A549 (cell line): Measurements from ENCODE around the gene CGB7. TPM values are rescaled to one million over a fixed set of nuclear protein-coding genes. Genes with fewer than 3 reads are reported as not detected.
A peak's percentile ranks its signal among the peaks of the same experiment; 100 is the strongest.

Source experiments
- ATAC-seq, 2 experiments: fragments of 200-7000 bp in 1 of 2; fragments of >200 bp in 1 of 2; cut with Nextera tagmentation in 1 of 2; cut with Tn5 transposase in 1 of 2; 3 replicates each; pipeline versions ENCODE4 v1.8.0 to v1.9.1; 2018 to 2020; ENCODE audit warnings: mild to moderate bottlenecking in 1 of 2, moderate library complexity in 1 of 2
- CTCF ChIA-PET: fragments of 300-600 bp; sonication (Branson Sonifier 250); formaldehyde crosslinking; extraction: SDS; loops from one replicate; lab custom pipeline; 2021; ENCODE audit warnings: antibody characterized with exemption, inconsistent platforms; lab: Yijun Ruan, JAX
- POLR2A ChIA-PET: fragments of 350-600 bp; formaldehyde crosslinking; extraction: SDS; loops from one replicate; lab custom pipeline; 2021; ENCODE audit warnings: antibody characterized with exemption, inconsistent platforms; lab: Yijun Ruan, JAX
- DNase-seq, 2 experiments: peaks; one replicate each; pipeline versions ENCODE4 v3.0.0 to v3.0.0-alpha.2; 2011 to 2016; ENCODE audit warnings: low read depth in 1 of 2, low spot score in 1 of 2
- FAIRE-seq: peaks from 2 replicates; lab custom pipeline; 2011; peaks lifted over from hg19 to GRCh38; lab: Jason Lieb, UNC
- H3K27ac ChIP-seq, 2 experiments: fragments of >200 bp; sonication (Bioruptor Twin); formaldehyde crosslinking; 3 replicates each; pipeline ENCODE4 v1.5.1; 2016 to 2017
- H3K4me1 ChIP-seq: fragments of >200 bp; sonication (Bioruptor Twin); formaldehyde crosslinking; 3 replicates; pipeline ENCODE4 v1.6.1; 2016
- H3K4me2 ChIP-seq: fragments of >200 bp; sonication (Bioruptor Twin); formaldehyde crosslinking; 3 replicates; pipeline ENCODE4 v1.6.1; 2016
- H3K4me3 ChIP-seq: fragments of >200 bp; sonication (Bioruptor Twin); formaldehyde crosslinking; 3 replicates; pipeline ENCODE4 v1.5.1; 2016
- H3K9me3 ChIP-seq: fragments of >200 bp; sonication (Bioruptor Twin); formaldehyde crosslinking; 3 replicates; pipeline ENCODE4 v1.6.1; 2016
- BCL3 ChIP-seq: fragments of >200 bp; sonication (Bioruptor Twin); formaldehyde crosslinking; IDR thresholded peaks from 3 replicates; pipeline ENCODE4 v1.6.1; 2016
- CBX8 ChIP-seq: fragments of 200-600 bp; sonication (generic); IDR thresholded peaks from 2 replicates; pipeline ENCODE4 v1.6.1; 2016
- CEBPB ChIP-seq, 2 experiments: fragments of >200 bp in 1 of 2; sonication (Bioruptor Twin) in 1 of 2; formaldehyde crosslinking in 1 of 2; IDR thresholded peaks; 2 replicates each; pipeline ENCODE4 v1.6.1; 2012 to 2016
- EHF ChIP-seq: fragments of 250-450 bp; sonication (Bioruptor Pico); IDR thresholded peaks from 2 replicates; pipeline ENCODE4 v1.5.0; 2020; ENCODE audit warnings: mild to moderate bottlenecking
- EP300 ChIP-seq, 2 experiments: fragments of >200 bp; sonication (Bioruptor Twin); formaldehyde crosslinking; IDR thresholded peaks; 2 replicates in 1 of 2; 3 replicates in 1 of 2; pipeline ENCODE4 v1.6.1; 2016 to 2017
- ESRRA ChIP-seq: fragments of 150-350 bp; IDR thresholded peaks from 2 replicates; pipeline ENCODE4 v1.6.1; 2014; ENCODE audit warnings: mild to moderate bottlenecking, low read length, borderline replicate concordance
- FOSB ChIP-seq: fragments of 250-450 bp; sonication (Bioruptor Pico); IDR thresholded peaks from 2 replicates; pipeline ENCODE4 v1.5.0; 2020; ENCODE audit warnings: mild to moderate bottlenecking, moderate library complexity
- FOSL2 ChIP-seq, 2 experiments: fragments of 450-650 bp in 1 of 2; fragments of >200 bp in 1 of 2; sonication (Bioruptor Twin) in 1 of 2; formaldehyde crosslinking; IDR thresholded peaks; 2 replicates each; pipeline versions ENCODE4 v1.5.0 to v1.6.1; 2016 to 2020; ENCODE audit warnings: mild to moderate bottlenecking in 1 of 2, moderate library complexity in 1 of 2
- FOXS1 ChIP-seq: fragments of 250-450 bp; sonication (Bioruptor Pico); IDR thresholded peaks from 2 replicates; pipeline ENCODE4 v1.5.0; 2020; ENCODE audit warnings: mild to moderate bottlenecking, moderate library complexity
- GATA3 ChIP-seq: IDR thresholded peaks from 2 replicates; pipeline ENCODE4 v1.6.1; 2012; ENCODE audit warnings: borderline replicate concordance
- HMGXB4 ChIP-seq: fragments of 250-450 bp; sonication (Bioruptor Pico); IDR thresholded peaks from 2 replicates; pipeline ENCODE4 v1.5.0; 2021; ENCODE audit warnings: mild to moderate bottlenecking, moderate library complexity, borderline replicate concordance
- HOXA7 ChIP-seq: fragments of 250-450 bp; sonication (Bioruptor Pico); IDR thresholded peaks from 2 replicates; pipeline ENCODE4 v1.5.0; 2020; ENCODE audit warnings: mild to moderate bottlenecking, moderate library complexity
- HOXB13 ChIP-seq: fragments of 250-450 bp; sonication (Bioruptor Pico); IDR thresholded peaks from 2 replicates; pipeline ENCODE4 v1.5.0; 2020; ENCODE audit warnings: low read depth, mild to moderate bottlenecking, moderate library complexity
- JUN ChIP-seq, 2 experiments: fragments of >200 bp; sonication (Bioruptor Twin); formaldehyde crosslinking; IDR thresholded peaks; 2 replicates in 1 of 2; 3 replicates in 1 of 2; pipeline ENCODE4 v1.6.1; 2016 to 2017
- KDM1A ChIP-seq: fragments of 200-600 bp; sonication (generic); IDR thresholded peaks from 2 replicates; pipeline ENCODE4 v1.6.1; 2016; ENCODE audit warnings: low read depth, mild to moderate bottlenecking
- MAFK ChIP-seq: fragments of 450-650 bp; IDR thresholded peaks from 2 replicates; pipeline ENCODE4 v1.6.1; 2014; ENCODE audit not compliant: partially characterized antibody
- MAZ ChIP-seq: fragments of 150-350 bp; IDR thresholded peaks from 2 replicates; pipeline ENCODE4 v1.6.1; 2014; ENCODE audit warnings: antibody characterized with exemption, low read depth, low read length, borderline replicate concordance
- MYC ChIP-seq: IDR thresholded peaks from 2 replicates; pipeline ENCODE4 v1.6.1; 2012; ENCODE audit warnings: mild to moderate bottlenecking, inconsistent platforms, low read length, improper control_type of control experiment, borderline replicate concordance
- PHF8 ChIP-seq: fragments of 200-600 bp; sonication (generic); IDR thresholded peaks from 2 replicates; pipeline ENCODE4 v1.6.1; 2016; ENCODE audit warnings: low read depth, mild to moderate bottlenecking, antibody characterized with exemption, moderate library complexity, borderline replicate concordance
- POLR2A ChIP-seq: IDR thresholded peaks from 2 replicates; pipeline ENCODE4 v1.6.1; 2012; ENCODE audit warnings: mild to moderate bottlenecking, low read length
- RAD21 ChIP-seq, 2 experiments: fragments of >200 bp in 1 of 2; sonication (Bioruptor Twin) in 1 of 2; formaldehyde crosslinking in 1 of 2; IDR thresholded peaks in 1 of 2; conservative IDR thresholded peaks in 1 of 2; 2 replicates in 1 of 2; 3 replicates in 1 of 2; pipeline ENCODE4 v1.6.1; 2012 to 2018; ENCODE audit warnings: inconsistent platforms in 1 of 2
- REST ChIP-seq: fragments of 200-600 bp; sonication (generic); IDR thresholded peaks from 2 replicates; pipeline ENCODE4 v1.6.1; 2016; ENCODE audit warnings: antibody characterized with exemption, mild to moderate bottlenecking, moderate library complexity
- TP53 ChIP-seq: fragments of 250-450 bp; sonication (Bioruptor Pico); IDR thresholded peaks from 2 replicates; pipeline ENCODE4 v1.5.0; 2021; ENCODE audit warnings: mild to moderate bottlenecking, moderate library complexity
- USF2 ChIP-seq: fragments of 450-650 bp; IDR thresholded peaks from 2 replicates; pipeline ENCODE4 v1.6.1; 2014; ENCODE audit warnings: antibody characterized with exemption
- WGBS: methylation state at CpG from one replicate; pipeline ENCODE4 v1.1.6; 2017; ENCODE audit errors: missing lambda C conversion rate; 5-methylcytosine and 5-hydroxymethylcytosine counted together
- polyA plus RNA-seq, 4 experiments: library from polyadenylated mRNA; depleted of rRNA in 3 of 4; stranded (reverse); fragments of >200 nt; fragmentation: RNase III in 1 of 4; extraction: RNeasy Plus Mini Kit Qiagen cat#74134 plus additional on column Dnase treatment in 1 of 4; gene quantifications; 2 replicates in 3 of 4; 3 replicates in 1 of 4; pipeline ENCODE4 v1.2.3, GENCODE V29; 2011 to 2017
- TF ChIP-seq, protein P1 (sequence below): IDR thresholded peaks from 2 replicates; pipeline ENCODE4 v1.6.1; 2012
- TF ChIP-seq, protein P2 (sequence below): fragments of 250-450 bp; sonication (Bioruptor Pico); IDR thresholded peaks from 2 replicates; pipeline ENCODE4 v1.5.0; 2020; ENCODE audit warnings: low read depth, mild to moderate bottlenecking, moderate library complexity
- TF ChIP-seq, protein P3 (sequence below): IDR thresholded peaks from 2 replicates; pipeline ENCODE4 v1.6.1; 2012
- TF ChIP-seq, protein P4 (sequence below): IDR thresholded peaks from 2 replicates; pipeline ENCODE4 v1.6.1; 2012; ENCODE audit warnings: low read depth, borderline replicate concordance

Gene CGB7
- polyA plus RNA-seq, 2 of the 4 experiments (the other 2 are of a cell fraction) = 0.56 to 0.79 TPM

GRCh38 chr19:49085020-49085867 lies 27.7 kb upstream of the CGB7 start, which contains the start of gene SNRNP70:
Gene SNRNP70, plus strand, starts transcription at chr19:49085451. Its CDS starts 964 bp downstream, at chr19:49086415.
- Histone ChIP-seq H3K4me2 (peak within 1 kb of the TSS; percentile 96), H3K9me3 (no peaks in the 10 kb centered on the region), H3K4me3 (peak within 1 kb of the TSS; percentile 73), H3K4me1 (peaks cover 20% of the 10 kb centered on the region), H3K27ac (peak within 1 kb of the TSS; percentile 88 to 91)
- POLR2A ChIA-PET = no interaction called here
- CTCF ChIA-PET = interaction anchor here (0.7 to 3.9 kb wide), 5 partner anchors 10 to 123 kb away, joined by 3 to 58 read pairs (median 9); no protein-coding TSS in a partner anchor
- ATAC-seq (peak; percentile 94 to 95), DNase-seq (peak; percentile 100), FAIRE-seq (peak; percentile 97)
- 2% methylated on average over 58 of the region's 89 CpGs for WGBS
- TF ChIP-seq HOXB13 (CRISPR knock-in tag) = no peak
- TF ChIP-seq, protein P1, sequence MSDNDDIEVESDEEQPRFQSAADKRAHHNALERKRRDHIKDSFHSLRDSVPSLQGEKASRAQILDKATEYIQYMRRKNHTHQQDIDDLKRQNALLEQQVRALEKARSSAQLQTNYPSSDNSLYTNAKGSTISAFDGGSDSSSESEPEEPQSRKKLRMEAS = peak; percentile 96
- TF ChIP-seq MAZ = no peak
- TF ChIP-seq FOSB = no peak
- peak; percentile 92 for TF ChIP-seq TP53
- no peak for TF ChIP-seq ESRRA
- TF ChIP-seq MAFK = no peak
- peak; percentile 99 for TF ChIP-seq PHF8
- TF ChIP-seq MYC = peak; percentile 57; the same call in 1 of the 2 replicates
- TF ChIP-seq CEBPB (IDR thresholded peaks at IDR 0.05) = peak in 1 of 2 experiments; percentile 25; a peak in 1 of 4 replicates
- no peak for TF ChIP-seq EP300 (IDR thresholded peaks at IDR 0.05)
- TF ChIP-seq, protein P2, sequence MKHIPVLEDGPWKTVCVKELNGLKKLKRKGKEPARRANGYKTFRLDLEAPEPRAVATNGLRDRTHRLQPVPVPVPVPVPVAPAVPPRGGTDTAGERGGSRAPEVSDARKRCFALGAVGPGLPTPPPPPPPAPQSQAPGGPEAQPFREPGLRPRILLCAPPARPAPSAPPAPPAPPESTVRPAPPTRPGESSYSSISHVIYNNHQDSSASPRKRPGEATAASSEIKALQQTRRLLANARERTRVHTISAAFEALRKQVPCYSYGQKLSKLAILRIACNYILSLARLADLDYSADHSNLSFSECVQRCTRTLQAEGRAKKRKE (CRISPR knock-in tag) = peak; percentile 47; the same call in 1 of the 2 replicates
- peak; percentile 97 for TF ChIP-seq BCL3
- TF ChIP-seq RAD21 (conservative IDR thresholded peaks at IDR 0.05 in 1 of 2, IDR thresholded peaks at IDR 0.05 in 1 of 2) = no peak
- TF ChIP-seq GATA3 = peak; percentile 44; the same call in 1 of the 2 replicates
- TF ChIP-seq KDM1A = no peak
- TF ChIP-seq, protein P3, sequence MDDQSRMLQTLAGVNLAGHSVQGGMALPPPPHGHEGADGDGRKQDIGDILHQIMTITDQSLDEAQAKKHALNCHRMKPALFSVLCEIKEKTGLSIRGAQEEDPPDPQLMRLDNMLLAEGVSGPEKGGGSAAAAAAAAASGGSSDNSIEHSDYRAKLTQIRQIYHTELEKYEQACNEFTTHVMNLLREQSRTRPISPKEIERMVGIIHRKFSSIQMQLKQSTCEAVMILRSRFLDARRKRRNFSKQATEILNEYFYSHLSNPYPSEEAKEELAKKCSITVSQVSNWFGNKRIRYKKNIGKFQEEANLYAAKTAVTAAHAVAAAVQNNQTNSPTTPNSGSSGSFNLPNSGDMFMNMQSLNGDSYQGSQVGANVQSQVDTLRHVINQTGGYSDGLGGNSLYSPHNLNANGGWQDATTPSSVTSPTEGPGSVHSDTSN = peak; percentile 92
- TF ChIP-seq FOXS1 (CRISPR knock-in tag) = no peak
- TF ChIP-seq EHF (CRISPR knock-in tag) = no peak
- peak; percentile 95 to 98 for TF ChIP-seq JUN (IDR thresholded peaks at IDR 0.05)
- TF ChIP-seq POLR2A = peak; percentile 94
- TF ChIP-seq USF2 = no peak; the same call in 1 of the 2 replicates
- TF ChIP-seq FOSL2 (IDR thresholded peaks at IDR 0.05) = no peak
- TF ChIP-seq FOSL2 (CRISPR knock-in tag; IDR thresholded peaks at IDR 0.05) = peak; percentile 36; the same call in 1 of the 2 replicates
- peak; percentile 86 for TF ChIP-seq REST
- TF ChIP-seq, protein P4, sequence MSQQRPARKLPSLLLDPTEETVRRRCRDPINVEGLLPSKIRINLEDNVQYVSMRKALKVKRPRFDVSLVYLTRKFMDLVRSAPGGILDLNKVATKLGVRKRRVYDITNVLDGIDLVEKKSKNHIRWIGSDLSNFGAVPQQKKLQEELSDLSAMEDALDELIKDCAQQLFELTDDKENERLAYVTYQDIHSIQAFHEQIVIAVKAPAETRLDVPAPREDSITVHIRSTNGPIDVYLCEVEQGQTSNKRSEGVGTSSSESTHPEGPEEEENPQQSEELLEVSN = peak; percentile 77
- TF ChIP-seq HMGXB4 (CRISPR knock-in tag) = peak; percentile 95
- TF ChIP-seq CBX8 = no peak
- TF ChIP-seq HOXA7 (CRISPR knock-in tag) = peak; percentile 44; the same call in 1 of the 2 replicates
